ENCODE results near the gene PKN2. TPM values are rescaled to one million over a fixed set of nuclear protein-coding genes. Genes with fewer than 3 reads are reported as not detected.

The PKN2 gene
- total and polyA plus RNA-seq, 2 donors (not counting 1 experiment from before 2014, with no cell fraction given) = 11.9 to 51.6 TPM

DNA sequence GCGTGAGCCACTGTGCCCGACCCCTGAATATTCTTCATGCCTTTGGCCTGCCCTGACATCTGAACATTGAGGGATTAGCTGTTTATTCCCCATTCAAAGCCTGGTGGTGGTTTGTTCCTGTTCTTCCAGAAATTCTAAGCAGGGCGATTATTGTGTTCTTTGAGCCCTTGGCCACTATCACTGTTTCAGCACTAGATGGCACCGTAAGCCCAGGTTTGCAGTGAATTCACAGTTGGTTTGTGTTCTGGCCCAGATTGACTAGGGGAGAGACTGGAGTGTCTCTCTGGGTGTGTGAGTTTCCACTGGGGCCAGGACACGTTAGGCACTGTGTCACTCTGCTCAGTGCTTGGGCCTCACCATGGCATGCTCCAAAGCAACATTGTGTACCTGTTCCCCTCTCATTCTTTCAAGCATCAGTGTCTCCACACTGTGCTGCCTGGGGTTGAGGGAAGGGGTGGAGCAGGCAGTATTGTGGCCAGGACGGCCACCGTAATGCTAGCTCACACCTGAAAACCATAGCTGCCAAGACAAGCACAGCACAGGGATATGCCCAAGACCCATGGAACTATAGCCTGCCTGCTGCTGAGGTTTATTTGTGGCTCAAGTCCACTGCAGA, 52.7 kb downstream of the PKN2 start:
- H3K36me3 ChIP-seq (replicated peaks in 1 of 2; ENCODE audit: control extremely low read depth in 1 of 2, control insufficient read depth in 1 of 2, extremely low read depth in 1 of 2, insufficient read depth in 2 of 2, low read length in 1 of 2) = no peaks in the 10 kb centered on the region
- H3K27ac ChIP-seq (ENCODE audit: low read length in 2 of 2) = no peak overlapping the region
- intact Hi-C loops (cut with micrococcal nuclease) = no loop called here
- H3K27ac Mint-ChIP-seq = no peak overlapping the region
- no peak overlapping the region for H3K4me2 ChIP-seq (replicated peaks; ENCODE audit: low read depth, low read length, poor library complexity, severe bottlenecking)
- peaks cover 6% of the 10 kb centered on the region for H3K4me1 Mint-ChIP-seq
- H3K27me3 ChIP-seq (replicated peaks in 1 of 4; ENCODE audit: control extremely low read depth in 1 of 4, control insufficient read depth in 3 of 4, insufficient read depth in 4 of 4, low read length in 3 of 4) = no peaks in the 10 kb centered on the region
- no peaks in the 10 kb centered on the region for H3K27me3 Mint-ChIP-seq
- H3K9ac ChIP-seq (ENCODE audit: low read length) = no peak overlapping the region
- H3K9me3 ChIP-seq (ENCODE audit: control extremely low read depth in 1 of 3, control insufficient read depth in 2 of 3, insufficient read depth in 1 of 3, low read length in 2 of 3) = peaks cover 2 to 21% (median 17%) of the 10 kb centered on the region in 3 donors
- peaks cover 43% of the 10 kb centered on the region for H3K79me2 ChIP-seq (ENCODE audit: control insufficient read depth, insufficient read depth, low read length)
- peaks cover 14% of the 10 kb centered on the region for H4K20me1 ChIP-seq (ENCODE audit: control insufficient read depth, insufficient read depth, low read length, poor library complexity, severe bottlenecking)
- no peak overlapping the region for H3K4me3 ChIP-seq (ENCODE audit: control extremely low read depth in 1 of 5, extremely low read depth in 1 of 5, insufficient read depth in 1 of 5, low read depth in 2 of 5, low read length in 4 of 5)
- CTCF ChIA-PET = interaction anchor here (0.7 to 1.3 kb wide), 2 partner anchors 13 to 23 kb away, joined by 3 read pairs; no protein-coding TSS in a partner anchor
- WGBS (ENCODE audit: insufficient coverage) = 97% methylated on average over 5 of the region's 7 CpGs
- no peak overlapping the region for H2AFZ ChIP-seq (ENCODE audit: insufficient read depth, low read depth, low read length, poor library complexity, severe bottlenecking)
- no peak overlapping the region for H3K4me3 Mint-ChIP-seq
- ATAC-seq (ENCODE audit: low read depth) (no peak), DNase-seq (peak; percentile 8)
- no peak for TF ChIP-seq EZH2 (IDR thresholded peaks at IDR 0.05; ENCODE audit: borderline replicate concordance, insufficient read depth, low read depth, low read length, poor library complexity, severe bottlenecking)
- TF ChIP-seq, protein P1, sequence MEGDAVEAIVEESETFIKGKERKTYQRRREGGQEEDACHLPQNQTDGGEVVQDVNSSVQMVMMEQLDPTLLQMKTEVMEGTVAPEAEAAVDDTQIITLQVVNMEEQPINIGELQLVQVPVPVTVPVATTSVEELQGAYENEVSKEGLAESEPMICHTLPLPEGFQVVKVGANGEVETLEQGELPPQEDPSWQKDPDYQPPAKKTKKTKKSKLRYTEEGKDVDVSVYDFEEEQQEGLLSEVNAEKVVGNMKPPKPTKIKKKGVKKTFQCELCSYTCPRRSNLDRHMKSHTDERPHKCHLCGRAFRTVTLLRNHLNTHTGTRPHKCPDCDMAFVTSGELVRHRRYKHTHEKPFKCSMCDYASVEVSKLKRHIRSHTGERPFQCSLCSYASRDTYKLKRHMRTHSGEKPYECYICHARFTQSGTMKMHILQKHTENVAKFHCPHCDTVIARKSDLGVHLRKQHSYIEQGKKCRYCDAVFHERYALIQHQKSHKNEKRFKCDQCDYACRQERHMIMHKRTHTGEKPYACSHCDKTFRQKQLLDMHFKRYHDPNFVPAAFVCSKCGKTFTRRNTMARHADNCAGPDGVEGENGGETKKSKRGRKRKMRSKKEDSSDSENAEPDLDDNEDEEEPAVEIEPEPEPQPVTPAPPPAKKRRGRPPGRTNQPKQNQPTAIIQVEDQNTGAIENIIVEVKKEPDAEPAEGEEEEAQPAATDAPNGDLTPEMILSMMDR (IDR thresholded peaks at IDR 0.05) = no peak
- POLR2A ChIA-PET = no interaction called here
- no peaks in the 10 kb centered on the region for H3K4me1 ChIP-seq (ENCODE audit: control insufficient read depth in 2 of 2, insufficient read depth in 2 of 2, low read length in 2 of 2)
- peaks cover 11% of the 10 kb centered on the region for H3K9me3 Mint-ChIP-seq (ENCODE audit: insufficient read depth)

GRCh38 chr1:88737338-88737927, 53.4 kb downstream of the PKN2 start:
- H3K4me3 Mint-ChIP-seq = no peak overlapping the region

More at GRCh38 chr1:88737338-88737927, 53.4 kb downstream of the PKN2 start:
- no peaks in the 10 kb centered on the region for H3K27me3 Mint-ChIP-seq
- no peak overlapping the region for H2AFZ ChIP-seq (ENCODE audit: insufficient read depth, low read depth, low read length, poor library complexity, severe bottlenecking)
- peaks cover 6% of the 10 kb centered on the region for H3K4me1 Mint-ChIP-seq
- H3K79me2 ChIP-seq (ENCODE audit: control insufficient read depth, insufficient read depth, low read length) = peaks cover 43% of the 10 kb centered on the region
- no peak overlapping the region for H3K27ac Mint-ChIP-seq
- H3K27me3 ChIP-seq (replicated peaks in 1 of 4; ENCODE audit: control extremely low read depth in 1 of 4, control insufficient read depth in 3 of 4, insufficient read depth in 4 of 4, low read length in 3 of 4) = no peaks in the 10 kb centered on the region
- ATAC-seq (ENCODE audit: low read depth) = no peak
- peaks cover 2 to 21% (median 17%) of the 10 kb centered on the region in 3 donors for H3K9me3 ChIP-seq (ENCODE audit: control extremely low read depth in 1 of 3, control insufficient read depth in 2 of 3, insufficient read depth in 1 of 3, low read length in 2 of 3)
- POLR2A ChIA-PET = no interaction called here
- no peak overlapping the region for H3K4me2 ChIP-seq (replicated peaks; ENCODE audit: low read depth, low read length, poor library complexity, severe bottlenecking)
- H3K4me1 ChIP-seq (ENCODE audit: control insufficient read depth in 2 of 2, insufficient read depth in 2 of 2, low read length in 2 of 2) = no peaks in the 10 kb centered on the region
- H3K9ac ChIP-seq (ENCODE audit: low read length) = no peak overlapping the region
- H3K36me3 ChIP-seq (replicated peaks in 1 of 2; ENCODE audit: control extremely low read depth in 1 of 2, control insufficient read depth in 1 of 2, extremely low read depth in 1 of 2, insufficient read depth in 2 of 2, low read length in 1 of 2) = peaks cover 0 to under 1% of the 10 kb centered on the region in 2 experiments
- H4K20me1 ChIP-seq (ENCODE audit: control insufficient read depth, insufficient read depth, low read length, poor library complexity, severe bottlenecking) = peaks cover 14% of the 10 kb centered on the region
- WGBS (ENCODE audit: insufficient coverage) = 100% methylated on average over 2 of the region's 3 CpGs
- DNase-seq = no peak
- peaks cover 11% of the 10 kb centered on the region for H3K9me3 Mint-ChIP-seq (ENCODE audit: insufficient read depth)
- CTCF ChIA-PET = no interaction called here
- no peak overlapping the region for H3K27ac ChIP-seq (ENCODE audit: low read length in 2 of 2)
- H3K4me3 ChIP-seq (ENCODE audit: control extremely low read depth in 1 of 5, extremely low read depth in 1 of 5, insufficient read depth in 1 of 5, low read depth in 2 of 5, low read length in 4 of 5) = no peak overlapping the region
- intact Hi-C loops (cut with micrococcal nuclease) = no loop called here
- no peak for TF ChIP-seq EZH2 (IDR thresholded peaks at IDR 0.05; ENCODE audit: borderline replicate concordance, insufficient read depth, low read depth, low read length, poor library complexity, severe bottlenecking)
- TF ChIP-seq, protein P1 (IDR thresholded peaks at IDR 0.05) = no peak
